ENCODE results near the gene CABP7. TPM values are rescaled to one million over a fixed set of nuclear protein-coding genes. Genes with fewer than 3 reads are reported as not detected.

CABP7 gene
- total and polyA plus RNA-seq, 2 experiments from 2014 or later: 0.16 TPM; not detected in 1

- WGBS (ENCODE audit: low lambda C conversion rate, missing lambda C conversion rate): 40% methylated on average over 19 of the region's 19 CpGs
- Histone ChIP-seq H3K9me3 (ENCODE audit: low read depth) (no peaks in the 10 kb centered on the region), H3K79me2 (no peaks in the 10 kb centered on the region), H3K36me3 (replicated peaks; ENCODE audit: insufficient read depth, low read depth) (no peaks in the 10 kb centered on the region), H3K4me1 (ENCODE audit: insufficient read depth) (peaks cover 9% of the 10 kb centered on the region), H2AFZ (no peak overlapping the region), H3K4me3 (no peak overlapping the region), H3K27me3 (peaks cover 22% of the 10 kb centered on the region), H4K20me1 (ENCODE audit: insufficient read depth, poor library complexity, severe bottlenecking) (no peaks in the 10 kb centered on the region), H3K27ac (no peak overlapping the region), H3K4me2 (no peak overlapping the region), H3K9me2 (replicated peaks; ENCODE audit: insufficient read depth) (no peaks in the 10 kb centered on the region)
- TF ChIP-seq EZH2 (IDR thresholded peaks at IDR 0.05; ENCODE audit: borderline replicate concordance) (no peak), CTCF (IDR thresholded peaks at IDR 0.05; ENCODE audit: poor library complexity) (no peak), EZH2phosphoT487 (IDR thresholded peaks at IDR 0.05; ENCODE audit: low read depth, severe bottlenecking, unreplicated experiment) (no peak)
- no peak for DNase-seq (ENCODE audit: low spot score)
Measured at GRCh38 chr22:29702931-29703501, 16.8 kb upstream of the CABP7 start.

GRCh38 chr22:29703569-29704195 is 16.1 kb upstream of the CABP7 start:
- Histone ChIP-seq H3K4me1 (ENCODE audit: insufficient read depth) (peaks cover 9% of the 10 kb centered on the region), H3K27ac (no peak overlapping the region), H4K20me1 (ENCODE audit: insufficient read depth, poor library complexity, severe bottlenecking) (no peaks in the 10 kb centered on the region), H3K79me2 (no peaks in the 10 kb centered on the region), H3K4me3 (no peak overlapping the region), H3K9me2 (replicated peaks; ENCODE audit: insufficient read depth) (no peaks in the 10 kb centered on the region), H3K9me3 (ENCODE audit: low read depth) (no peaks in the 10 kb centered on the region), H3K27me3 (peaks cover 22% of the 10 kb centered on the region), H3K4me2 (no peak overlapping the region), H2AFZ (no peak overlapping the region), H3K36me3 (replicated peaks; ENCODE audit: insufficient read depth, low read depth) (no peaks in the 10 kb centered on the region)
- TF ChIP-seq EZH2 (IDR thresholded peaks at IDR 0.05; ENCODE audit: borderline replicate concordance): no peak
- TF ChIP-seq EZH2phosphoT487 (IDR thresholded peaks at IDR 0.05; ENCODE audit: low read depth, severe bottlenecking, unreplicated experiment): no peak
- no peak for TF ChIP-seq CTCF (IDR thresholded peaks at IDR 0.05; ENCODE audit: poor library complexity)
- WGBS (ENCODE audit: low lambda C conversion rate, missing lambda C conversion rate): 42% methylated on average over 7 of the region's 7 CpGs
- no peak for DNase-seq (ENCODE audit: low spot score)

GRCh38 chr22:29704528-29705285 is 15.1 kb upstream of the CABP7 start:
- Histone ChIP-seq H3K79me2 (no peaks in the 10 kb centered on the region), H3K4me3 (no peak overlapping the region), H3K27ac (no peak overlapping the region), H3K4me2 (no peak overlapping the region), H2AFZ (no peak overlapping the region), H3K27me3 (peaks cover 25% of the 10 kb centered on the region), H3K4me1 (ENCODE audit: insufficient read depth) (peaks cover 9% of the 10 kb centered on the region), H3K9me2 (replicated peaks; ENCODE audit: insufficient read depth) (no peaks in the 10 kb centered on the region), H3K9me3 (ENCODE audit: low read depth) (no peaks in the 10 kb centered on the region), H4K20me1 (ENCODE audit: insufficient read depth, poor library complexity, severe bottlenecking) (no peaks in the 10 kb centered on the region), H3K36me3 (replicated peaks; ENCODE audit: insufficient read depth, low read depth) (no peaks in the 10 kb centered on the region)
- peak; percentile 56 for DNase-seq (ENCODE audit: low spot score)
- 33% methylated on average over 13 of the region's 14 CpGs for WGBS (ENCODE audit: low lambda C conversion rate, missing lambda C conversion rate)
- TF ChIP-seq CTCF (IDR thresholded peaks at IDR 0.05; ENCODE audit: poor library complexity): no peak
- TF ChIP-seq EZH2phosphoT487 (IDR thresholded peaks at IDR 0.05; ENCODE audit: low read depth, severe bottlenecking, unreplicated experiment): no peak
- TF ChIP-seq EZH2 (IDR thresholded peaks at IDR 0.05; ENCODE audit: borderline replicate concordance): no peak
